ENCODE data around the gene STRBP.

Gene STRBP

GRCh38 chr9:123232332-123232731, 36.1 kb downstream of the STRBP start:
- CTCF ChIA-PET, result interaction anchor here (0.8 to 2.0 kb wide), 8 partner anchors 9 to 171 kb away, joined by 3 to 10 read pairs (median 3); no protein-coding TSS in a partner anchor
- POLR2A ChIA-PET, result no interaction called here
- TF ChIP-seq CTCF (IDR thresholded peaks at IDR 0.05; ENCODE audit: control extremely low read depth, extremely low read depth, low read depth, missing control alignments), result no peak
- no peak for DNase-seq (ENCODE audit: extremely low spot score)

GRCh38 chr9:123231421-123231820, 37.0 kb downstream of the STRBP start:
- no peak for DNase-seq (ENCODE audit: extremely low spot score)
- CTCF ChIA-PET, result no interaction called here
- TF ChIP-seq CTCF (IDR thresholded peaks at IDR 0.05; ENCODE audit: control extremely low read depth, extremely low read depth, low read depth, missing control alignments), result no peak
- POLR2A ChIA-PET, result no interaction called here

GRCh38 chr9:123228967-123229366, 39.4 kb downstream of the STRBP start:
- ChIA-PET CTCF (interaction anchor here (1.1 to 1.9 kb wide), 5 partner anchors 10 to 121 kb away, joined by 3 to 6 read pairs (median 4); no protein-coding TSS in a partner anchor), POLR2A (interaction anchor here (0.5 kb wide), 1 partner anchor 96 kb away, joined by 8 read pairs; no protein-coding TSS in a partner anchor)
- no peak for DNase-seq (ENCODE audit: extremely low spot score)
- TF ChIP-seq CTCF (IDR thresholded peaks at IDR 0.05; ENCODE audit: control extremely low read depth, extremely low read depth, low read depth, missing control alignments), result no peak

- ChIA-PET POLR2A (interaction anchor here (0.6 kb wide), 1 partner anchor 1304 kb away, joined by 4 read pairs; no protein-coding TSS in a partner anchor), CTCF (interaction anchor here (0.9 to 2.4 kb wide), 31 partner anchors 9 to 313 kb away, joined by 3 to 17 read pairs (median 5); partner anchors contain the start of gene ZBTB6)
- TF ChIP-seq CTCF (IDR thresholded peaks at IDR 0.05; ENCODE audit: control extremely low read depth, extremely low read depth, low read depth, missing control alignments), result no peak
- DNase-seq (ENCODE audit: extremely low spot score), result no peak
Measured at GRCh38 chr9:123225995-123226394, 42.4 kb downstream of the STRBP start.

- peak; percentile 71 for DNase-seq (ENCODE audit: extremely low spot score)
- peak; percentile 64 for TF ChIP-seq CTCF (IDR thresholded peaks at IDR 0.05; ENCODE audit: control extremely low read depth, extremely low read depth, low read depth, missing control alignments)
- ChIA-PET POLR2A (interaction anchor here (0.6 kb wide), 1 partner anchor 900 kb away, joined by 5 read pairs; no protein-coding TSS in a partner anchor), CTCF (interaction anchor here (0.6 to 2.4 kb wide), 41 partner anchors 8 to 312 kb away, joined by 3 to 17 read pairs (median 4); partner anchors contain the start of gene ZBTB6)
Measured at GRCh38 chr9:123225374-123225813, 43.0 kb downstream of the STRBP start.

GRCh38 chr9:123220127-123220526, 48.3 kb downstream of the STRBP start:
- DNase-seq (ENCODE audit: extremely low spot score), result no peak
- TF ChIP-seq CTCF (IDR thresholded peaks at IDR 0.05; ENCODE audit: control extremely low read depth, extremely low read depth, low read depth, missing control alignments), result no peak
- ChIA-PET POLR2A (no interaction called here), CTCF (interaction anchor here (0.9 to 2.4 kb wide), 3 partner anchors 10 to 37 kb away, joined by 3 to 6 read pairs (median 3); no protein-coding TSS in a partner anchor)

All from GM10248 (cell line).